Left ventricle myocardium inferior (tissue), 1 donor: ENCODE data around the gene DPF3. TPM values are rescaled to one million over a fixed set of nuclear protein-coding genes. Genes with fewer than 3 reads are reported as not detected.

Experiments used
- DNase-seq: peaks from one replicate; pipeline ENCODE4 v3.0.0-alpha.2; 2020
- H3K27ac ChIP-seq: fragments of 200-600 bp; replicated peaks from 2 replicates; pipeline ENCODE4 v1.8.0; 2021
- H3K27me3 ChIP-seq: fragments of 200-600 bp; 2 replicates; pipeline ENCODE4 v1.8.0; 2021; ENCODE audit warnings: low read depth
- H3K36me3 ChIP-seq: fragments of 200-600 bp; 2 replicates; pipeline ENCODE4 v1.8.0; 2021
- H3K4me1 ChIP-seq: fragments of 200-600 bp; 2 replicates; pipeline ENCODE4 v1.8.0; 2021
- H3K4me3 ChIP-seq: fragments of 200-600 bp; 2 replicates; pipeline ENCODE4 v1.8.0; 2021; ENCODE audit warnings: mild to moderate bottlenecking, moderate library complexity
- H3K9me3 ChIP-seq: fragments of 200-600 bp; replicated peaks from 2 replicates; pipeline ENCODE4 v1.8.0; 2021
- CTCF ChIP-seq: fragments of 200-600 bp; IDR thresholded peaks from 2 replicates; pipeline ENCODE4 v1.8.0; 2021; ENCODE audit warnings: antibody characterized with exemption, mild to moderate bottlenecking, borderline replicate concordance
- intact Hi-C: fragments of 100-400 bp; cut with micrococcal nuclease; formaldehyde crosslinking; loops from one replicate; pipeline ENCODE4 v1.11.0; 2022
- total RNA-seq: library from RNA; stranded (reverse); fragmentation: NEBNext Ultra II Directional; extraction: Animal tissue kit (Norgen Biotek cat#: 25700); gene quantifications from one replicate; pipeline ENCODE4 v1.2.1, GENCODE V29; 2021
- donor health status: DM: no; HTN: yes; CAD: no; lungs with severe emphysema.

DPF3 gene
- total RNA-seq, 1 donor from 2014 or later = 37.7 TPM

GRCh38 chr14:72663956-72664650 lies 229.8 kb downstream of the DPF3 start:
- H3K4me1 ChIP-seq = peaks cover 19% of the 10 kb centered on the region
- intact Hi-C loops = no loop called here
- H3K9me3 ChIP-seq = no peaks in the 10 kb centered on the region
- H3K27ac ChIP-seq = no peak overlapping the region
- peaks cover 9% of the 10 kb centered on the region for H3K36me3 ChIP-seq
- TF ChIP-seq CTCF = no peak
- no peak for DNase-seq
- H3K27me3 ChIP-seq = no peaks in the 10 kb centered on the region
- no peak overlapping the region for H3K4me3 ChIP-seq

GRCh38 chr14:72663076-72663487 lies 230.8 kb downstream of the DPF3 start:
- no peaks in the 10 kb centered on the region for H3K27me3 ChIP-seq
- peaks cover 19% of the 10 kb centered on the region for H3K4me1 ChIP-seq
- DNase-seq = no peak
- no peaks in the 10 kb centered on the region for H3K9me3 ChIP-seq
- H3K4me3 ChIP-seq = no peak overlapping the region
- TF ChIP-seq CTCF = no peak
- no peak overlapping the region for H3K27ac ChIP-seq
- intact Hi-C loops = no loop called here
- H3K36me3 ChIP-seq = peaks cover 6% of the 10 kb centered on the region

GRCh38 chr14:72662214-72662613 lies 231.7 kb downstream of the DPF3 start:
- intact Hi-C loops = no loop called here
- H3K4me1 ChIP-seq = peaks cover 17% of the 10 kb centered on the region
- H3K27ac ChIP-seq = no peak overlapping the region
- peaks cover 6% of the 10 kb centered on the region for H3K36me3 ChIP-seq
- no peak for TF ChIP-seq CTCF
- H3K9me3 ChIP-seq = no peaks in the 10 kb centered on the region
- H3K4me3 ChIP-seq = no peak overlapping the region
- H3K27me3 ChIP-seq = no peaks in the 10 kb centered on the region
- no peak for DNase-seq

GRCh38 chr14:72657214-72657921 lies 236.5 kb downstream of the DPF3 start:
- no peaks in the 10 kb centered on the region for H3K9me3 ChIP-seq
- H3K27ac ChIP-seq = no peak overlapping the region
- peaks cover 6% of the 10 kb centered on the region for H3K36me3 ChIP-seq
- no peak for DNase-seq
- H3K27me3 ChIP-seq = no peaks in the 10 kb centered on the region
- peaks cover 3% of the 10 kb centered on the region for H3K4me1 ChIP-seq
- no peak overlapping the region for H3K4me3 ChIP-seq
- no peak for TF ChIP-seq CTCF
- intact Hi-C loops = no loop called here

- Histone ChIP-seq H3K27ac (no peak overlapping the region), H3K27me3 (no peaks in the 10 kb centered on the region), H3K36me3 (no peaks in the 10 kb centered on the region), H3K4me1 (peaks cover 25% of the 10 kb centered on the region), H3K9me3 (no peaks in the 10 kb centered on the region), H3K4me3 (no peak overlapping the region)
- intact Hi-C loops = no loop called here
- TF ChIP-seq CTCF = no peak
- DNase-seq = no peak
Observed at GRCh38 chr14:72653026-72653425, 240.9 kb downstream of the DPF3 start.
